BLaER1 (cell line): ENCODE data around the gene KLF3.
"Not testable (repeated sequence)": the region's sequence is repeated elsewhere in the genome, so short reads cannot be mapped to it uniquely, and the experiment has no call there.

Source experiments
- H3K27ac ChIP-seq: shearing (Covaris generic); formaldehyde crosslinking; 2 replicates; pipeline ENCODE4 v1.8.1; 2022
- H3K27me3 ChIP-seq: shearing (Covaris generic); formaldehyde crosslinking; 2 replicates; pipeline ENCODE4 v1.8.1; 2022
- H3K36me3 ChIP-seq: shearing (Covaris generic); formaldehyde crosslinking; 2 replicates; pipeline ENCODE4 v1.8.1; 2022
- H3K4me1 ChIP-seq: shearing (Covaris generic); formaldehyde crosslinking; 2 replicates; pipeline ENCODE4 v1.8.1; 2022
- H3K4me2 ChIP-seq: shearing (Covaris generic); formaldehyde crosslinking; 2 replicates; pipeline ENCODE4 v1.8.1; 2022
- H3K4me3 ChIP-seq: shearing (Covaris generic); formaldehyde crosslinking; 2 replicates; pipeline ENCODE4 v1.8.1; 2022
- H3K9ac ChIP-seq: shearing (Covaris generic); formaldehyde crosslinking; 2 replicates; pipeline ENCODE4 v1.8.1; 2022
- H3K9me3 ChIP-seq: shearing (Covaris generic); formaldehyde crosslinking; 2 replicates; pipeline ENCODE4 v1.8.1; 2022
- H4K20me1 ChIP-seq: shearing (Covaris generic); formaldehyde crosslinking; 2 replicates; pipeline ENCODE4 v1.8.1; 2022
- Cebpa-rat ChIP-seq: shearing (Covaris generic); IDR thresholded peaks from 2 replicates; pipeline ENCODE4 v1.8.1; 2022

The KLF3 gene

DNA sequence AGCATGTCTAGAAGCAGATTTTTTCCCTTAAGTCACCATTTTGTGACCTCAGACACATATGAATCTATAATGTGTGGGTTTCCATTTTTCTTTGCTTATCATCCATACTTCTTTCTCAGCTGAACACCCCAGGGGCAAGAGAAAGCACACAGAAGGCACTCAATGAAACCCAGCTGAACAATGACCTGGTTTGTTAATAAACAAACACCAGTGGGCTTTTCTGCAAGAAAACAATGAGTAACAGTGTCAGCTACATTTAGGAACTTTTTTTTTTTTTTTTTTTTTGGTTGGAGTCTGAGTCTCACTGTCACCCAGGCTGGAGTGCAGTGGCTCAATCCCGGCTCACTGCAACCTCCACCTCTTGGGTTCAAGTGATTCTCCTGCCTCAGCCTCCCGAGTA, 40.7 kb upstream of the KLF3 start:
- no peak for TF ChIP-seq Cebpa-rat
- Histone ChIP-seq H3K4me3 (no peak overlapping the region), H3K4me1 (no peaks in the 10 kb centered on the region), H3K36me3 (no peaks in the 10 kb centered on the region), H3K27ac (no peak overlapping the region), H3K27me3 (no peaks in the 10 kb centered on the region), H3K4me2 (no peak overlapping the region), H3K9me3 (peaks cover 4% of the 10 kb centered on the region; the same call in 1 of the 2 replicates), H3K9ac (no peak overlapping the region), H4K20me1 (no peaks in the 10 kb centered on the region)

DNA sequence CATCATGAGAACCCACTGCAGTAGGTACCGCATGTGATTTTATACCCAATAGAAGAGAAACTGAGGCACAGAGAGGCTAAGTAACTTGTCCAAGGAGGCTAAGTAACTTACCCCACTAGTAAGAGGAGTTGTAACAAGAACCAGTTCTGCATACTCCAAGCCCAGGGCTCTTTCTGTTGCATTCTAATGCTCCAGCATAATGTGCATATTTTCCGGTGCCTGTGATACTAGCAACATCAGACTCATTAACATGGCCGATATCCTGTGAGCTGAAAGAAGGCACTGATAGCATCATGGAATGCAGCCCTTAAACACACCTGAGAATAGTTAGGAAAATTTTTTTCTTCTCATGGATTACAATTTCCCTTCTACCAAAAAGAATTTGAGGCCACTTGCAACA, 39.7 kb upstream of the KLF3 start:
- Histone ChIP-seq H3K36me3 (no peaks in the 10 kb centered on the region), H4K20me1 (no peaks in the 10 kb centered on the region), H3K27me3 (no peaks in the 10 kb centered on the region), H3K4me3 (no peak overlapping the region), H3K4me1 (no peaks in the 10 kb centered on the region), H3K27ac (no peak overlapping the region), H3K9me3 (peaks cover 4% of the 10 kb centered on the region; the same call in 1 of the 2 replicates), H3K4me2 (no peak overlapping the region), H3K9ac (no peak overlapping the region)
- TF ChIP-seq Cebpa-rat = no peak

DNA sequence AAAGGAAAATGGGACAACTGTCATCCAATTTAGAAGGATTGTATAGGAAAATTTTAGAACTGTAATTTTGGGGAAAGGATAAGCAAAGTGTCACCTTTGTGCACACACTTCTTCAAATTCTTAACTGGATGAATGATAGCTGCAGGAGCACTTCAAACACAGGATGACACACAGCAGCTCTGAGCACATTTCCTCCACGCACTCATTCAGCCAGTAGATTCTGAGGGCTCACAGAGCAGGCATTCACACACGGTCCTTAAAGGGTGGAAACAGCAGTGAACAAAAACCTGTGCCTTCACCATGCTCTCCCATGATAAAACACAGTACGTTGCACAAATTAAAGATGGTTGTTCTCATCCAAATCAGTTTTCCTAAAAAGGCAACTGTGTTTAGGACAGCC, 38.5 kb upstream of the KLF3 start:
- TF ChIP-seq Cebpa-rat = no peak

GRCh38 chr4:38626901-38627444, 37.0 kb upstream of the KLF3 start:
- H3K36me3 ChIP-seq, H3K4me1 ChIP-seq, H3K27ac ChIP-seq, H3K27me3 ChIP-seq, H3K9ac ChIP-seq, H4K20me1 ChIP-seq, H3K4me3 ChIP-seq, H3K4me2 ChIP-seq, H3K9me3 ChIP-seq: not testable (repeated sequence)

More for the DNA sequence above, 38.5 kb upstream of the KLF3 start:
- Histone ChIP-seq H3K9ac (no peak overlapping the region), H4K20me1 (no peaks in the 10 kb centered on the region), H3K9me3 (peaks cover 4% of the 10 kb centered on the region; the same call in 1 of the 2 replicates), H3K4me1 (no peaks in the 10 kb centered on the region), H3K36me3 (no peaks in the 10 kb centered on the region), H3K27ac (no peak overlapping the region), H3K4me2 (no peak overlapping the region), H3K4me3 (no peak overlapping the region), H3K27me3 (no peaks in the 10 kb centered on the region)

DNA sequence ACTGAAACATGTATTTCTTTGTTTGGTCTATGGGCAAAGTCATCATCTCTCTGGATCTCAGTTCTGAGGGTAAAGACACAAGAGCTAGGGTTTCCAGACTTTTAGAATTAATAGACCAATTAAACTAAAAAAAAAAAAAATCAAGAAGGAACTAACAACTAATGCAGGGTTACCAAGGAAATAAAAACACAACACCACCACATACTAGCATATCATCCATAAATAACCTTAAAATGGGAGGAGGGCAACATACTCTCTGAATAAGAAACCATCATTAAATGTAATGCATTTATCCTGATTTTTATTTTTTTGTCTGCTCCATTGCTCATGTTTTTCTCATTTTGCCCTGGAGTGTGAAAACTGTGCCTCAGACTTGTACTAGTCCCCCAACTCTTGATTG, 33.5 kb upstream of the KLF3 start:
- no peaks in the 10 kb centered on the region for H3K27me3 ChIP-seq
- H3K27ac ChIP-seq = no peak overlapping the region
- no peaks in the 10 kb centered on the region for H3K4me1 ChIP-seq
- no peak overlapping the region for H3K4me3 ChIP-seq
- H4K20me1 ChIP-seq = no peaks in the 10 kb centered on the region
- no peaks in the 10 kb centered on the region for H3K36me3 ChIP-seq
- no peak overlapping the region for H3K9ac ChIP-seq
- no peak overlapping the region for H3K4me2 ChIP-seq
- peaks cover 4% of the 10 kb centered on the region; the same call in 1 of the 2 replicates for H3K9me3 ChIP-seq
- no peak for TF ChIP-seq Cebpa-rat

GRCh38 chr4:38634047-38634759, 29.8 kb upstream of the KLF3 start:
- no peak overlapping the region for H3K27ac ChIP-seq
- no peaks in the 10 kb centered on the region for H3K4me1 ChIP-seq
- no peak overlapping the region for H3K9ac ChIP-seq
- no peaks in the 10 kb centered on the region for H3K36me3 ChIP-seq
- no peak overlapping the region for H3K4me3 ChIP-seq
- no peaks in the 10 kb centered on the region for H3K9me3 ChIP-seq
- no peak for TF ChIP-seq Cebpa-rat
- no peaks in the 10 kb centered on the region for H4K20me1 ChIP-seq
- H3K27me3 ChIP-seq = no peaks in the 10 kb centered on the region
- H3K4me2 ChIP-seq = no peak overlapping the region

- no peaks in the 10 kb centered on the region for H3K27me3 ChIP-seq
- H3K9me3 ChIP-seq = no peaks in the 10 kb centered on the region
- no peak for TF ChIP-seq Cebpa-rat
- H3K4me3 ChIP-seq = no peak overlapping the region
- H4K20me1 ChIP-seq = no peaks in the 10 kb centered on the region
- H3K36me3 ChIP-seq = no peaks in the 10 kb centered on the region
- H3K27ac ChIP-seq = no peak overlapping the region
- H3K4me1 ChIP-seq = no peaks in the 10 kb centered on the region
- no peak overlapping the region for H3K4me2 ChIP-seq
- H3K9ac ChIP-seq = no peak overlapping the region
Observed at GRCh38 chr4:38639242-38639641, 24.8 kb upstream of the KLF3 start.

GRCh38 chr4:38641811-38642210, 22.2 kb upstream of the KLF3 start:
- no peak overlapping the region for H3K9ac ChIP-seq
- no peaks in the 10 kb centered on the region for H3K4me1 ChIP-seq
- H3K4me3 ChIP-seq = no peak overlapping the region
- no peaks in the 10 kb centered on the region for H3K9me3 ChIP-seq
- no peak overlapping the region for H3K4me2 ChIP-seq
- H3K27me3 ChIP-seq = no peaks in the 10 kb centered on the region
- no peak overlapping the region for H3K27ac ChIP-seq
- TF ChIP-seq Cebpa-rat = no peak
- H3K36me3 ChIP-seq = no peaks in the 10 kb centered on the region
- H4K20me1 ChIP-seq = no peaks in the 10 kb centered on the region

DNA sequence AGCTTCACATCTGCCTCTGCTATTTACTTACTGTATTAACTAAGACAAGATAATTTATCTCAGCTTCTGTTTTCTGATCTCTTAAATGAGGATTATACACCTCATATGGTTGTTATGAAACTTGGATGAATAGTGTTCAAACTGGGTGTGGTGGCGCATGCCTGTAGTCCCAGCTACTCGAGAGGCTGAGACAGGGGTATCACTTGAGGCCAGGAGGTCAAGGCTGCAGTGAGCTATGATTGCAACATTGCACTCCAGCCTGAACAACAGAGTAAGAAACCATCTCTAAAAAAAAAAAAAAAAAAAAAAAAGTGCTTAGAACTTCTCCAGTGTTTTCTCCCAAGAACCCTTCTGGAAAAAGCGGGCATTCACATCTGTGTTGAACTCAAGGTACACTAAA, 19.8 kb upstream of the KLF3 start:
- TF ChIP-seq Cebpa-rat = no peak
- H4K20me1 ChIP-seq = no peaks in the 10 kb centered on the region
- H3K9ac ChIP-seq = no peak overlapping the region
- H3K9me3 ChIP-seq = no peaks in the 10 kb centered on the region
- no peaks in the 10 kb centered on the region for H3K27me3 ChIP-seq
- no peak overlapping the region for H3K27ac ChIP-seq
- H3K36me3 ChIP-seq = no peaks in the 10 kb centered on the region
- no peak overlapping the region for H3K4me3 ChIP-seq
- no peak overlapping the region for H3K4me2 ChIP-seq
- no peaks in the 10 kb centered on the region for H3K4me1 ChIP-seq

DNA sequence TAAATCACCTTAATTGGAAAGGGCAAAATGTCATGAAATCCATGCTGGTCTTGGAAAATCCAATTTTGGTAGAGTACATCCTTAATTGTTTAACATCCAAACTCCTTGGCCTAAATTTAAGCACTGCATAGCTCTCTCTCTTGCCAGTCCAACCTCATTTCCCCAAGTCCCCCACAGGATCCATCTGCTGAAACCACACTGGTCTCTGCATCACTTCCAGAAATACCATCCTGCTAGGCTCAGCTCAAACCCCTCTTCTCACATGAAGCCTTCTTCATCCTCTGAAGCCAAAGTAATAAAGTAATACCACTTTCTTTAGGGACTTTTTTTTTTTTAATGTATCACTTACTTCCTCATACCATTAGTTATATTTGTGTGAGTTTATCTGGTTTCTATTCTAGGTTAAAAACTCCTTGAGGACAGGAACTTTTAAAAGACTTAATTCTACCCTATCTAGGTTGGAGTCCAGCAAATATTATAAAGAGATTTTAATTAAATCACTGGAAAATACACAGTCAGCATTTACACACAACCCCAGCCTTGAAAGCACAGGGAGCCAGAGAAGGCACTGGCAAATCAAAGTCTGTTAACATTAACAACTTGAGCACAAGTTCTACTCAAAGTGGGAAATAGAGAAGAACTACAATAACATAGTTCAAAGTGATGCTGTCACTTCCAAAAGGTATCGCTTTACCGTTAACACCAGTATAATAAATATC, 16.7 kb upstream of the KLF3 start:
- H4K20me1 ChIP-seq = no peaks in the 10 kb centered on the region
- H3K4me1 ChIP-seq = no peaks in the 10 kb centered on the region
- H3K4me2 ChIP-seq = no peak overlapping the region
- H3K27me3 ChIP-seq = no peaks in the 10 kb centered on the region
- H3K36me3 ChIP-seq = no peaks in the 10 kb centered on the region
- TF ChIP-seq Cebpa-rat = no peak
- no peak overlapping the region for H3K9ac ChIP-seq
- H3K9me3 ChIP-seq = no peaks in the 10 kb centered on the region
- no peak overlapping the region for H3K4me3 ChIP-seq
- H3K27ac ChIP-seq = no peak overlapping the region
